HTERT RPE-1 (cell line): ENCODE measurements around the gene EFCAB8.

Experiments
- in situ Hi-C: fragments of 300-500 bp; cut with MboI; formaldehyde crosslinking; loops from 4 replicates; pipeline ENCODE4 v1.14.3; 2020; ENCODE audit warnings: low sequenced_read_pairs

EFCAB8 gene

GRCh38 chr20:32983459-32984112 lies 124.9 kb downstream of the EFCAB8 start:
- in situ Hi-C loops: no loop called here

GRCh38 chr20:32984196-32984595 lies 125.5 kb downstream of the EFCAB8 start:
- in situ Hi-C loops: no loop called here

- in situ Hi-C loops: no loop called here
These were observed 126.1 kb downstream of the EFCAB8 start for GRCh38 chr20:32984631-32985354.

- in situ Hi-C loops: no loop called here
These were observed 126.9 kb downstream of the EFCAB8 start for GRCh38 chr20:32985596-32985995.

GRCh38 chr20:32986331-32986966 lies 127.7 kb downstream of the EFCAB8 start:
- in situ Hi-C loops: no loop called here

- in situ Hi-C loops: no loop called here
These were observed 128.5 kb downstream of the EFCAB8 start for GRCh38 chr20:32987044-32987825.

GRCh38 chr20:32988008-32988407 lies 129.3 kb downstream of the EFCAB8 start:
- in situ Hi-C loops: no loop called here

GRCh38 chr20:32989507-32990283 lies 131.0 kb downstream of the EFCAB8 start:
- in situ Hi-C loops: no loop called here

GRCh38 chr20:32990426-32990825 lies 131.7 kb downstream of the EFCAB8 start:
- in situ Hi-C loops: no loop called here

- in situ Hi-C loops: no loop called here
These were observed 132.7 kb downstream of the EFCAB8 start for GRCh38 chr20:32991383-32991782.

GRCh38 chr20:32991792-32992641 lies 133.3 kb downstream of the EFCAB8 start:
- in situ Hi-C loops: no loop called here

GRCh38 chr20:32993496-32994050 lies 134.8 kb downstream of the EFCAB8 start:
- in situ Hi-C loops: no loop called here

GRCh38 chr20:32995802-32996201 lies 137.1 kb downstream of the EFCAB8 start:
- in situ Hi-C loops: no loop called here

GRCh38 chr20:32997431-32997830 lies 138.7 kb downstream of the EFCAB8 start:
- in situ Hi-C loops: no loop called here

GRCh38 chr20:32999603-33000250 lies 141.0 kb downstream of the EFCAB8 start:
- in situ Hi-C loops: no loop called here

GRCh38 chr20:33000802-33001466 lies 142.2 kb downstream of the EFCAB8 start:
- in situ Hi-C loops: no loop called here

- in situ Hi-C loops: no loop called here
These were observed 143.5 kb downstream of the EFCAB8 start for GRCh38 chr20:33002087-33002808.
